Activated CD8-positive, alpha-beta memory T cell treated with anti-CD3 and anti-CD28 coated beads, Interleukin-2, amount 10 ng/mL, durations not matched to agents 7 days and 5 days (primary cell): ENCODE measurements around the gene LHPP. TPM values are rescaled to one million over a fixed set of nuclear protein-coding genes. Genes with fewer than 3 reads are reported as not detected.
A peak's percentile ranks its signal among the peaks of the same experiment; 100 is the strongest.

ENCODE experiments used
- ATAC-seq: fragments of 150-1000 bp; cut with Tn5 transposase; one replicate; pipeline ENCODE4 v1.10.0; 2021; ENCODE audit warnings: moderate library complexity
- CTCF ChIA-PET: fragments of 350-600 bp; sonication (Branson Sonifier 250); formaldehyde crosslinking; loops from one replicate; lab custom pipeline; 2021; ENCODE audit warnings: antibody characterized with exemption; lab: Charles Lee
- DNase-seq: peaks from one replicate; pipeline ENCODE4 v3.0.0-alpha.2; 2020
- H3K27ac Mint-ChIP-seq: one replicate; pipeline ENCODE4 v1.8.0; 2021; ENCODE audit warnings: mild to moderate bottlenecking, mixed read lengths
- H3K27me3 Mint-ChIP-seq: one replicate; pipeline ENCODE4 v1.8.0; 2021; ENCODE audit warnings: mixed read lengths
- H3K36me3 Mint-ChIP-seq: one replicate; pipeline ENCODE4 v1.8.0; 2021; ENCODE audit warnings: mild to moderate bottlenecking, mixed read lengths
- H3K4me1 Mint-ChIP-seq: one replicate; pipeline ENCODE4 v1.8.0; 2021; ENCODE audit warnings: mixed read lengths
- H3K4me3 Mint-ChIP-seq: one replicate; pipeline ENCODE4 v1.8.0; 2021; ENCODE audit warnings: mild to moderate bottlenecking, moderate library complexity, mixed read lengths
- H3K9me3 Mint-ChIP-seq: one replicate; pipeline ENCODE4 v1.8.0; 2022; ENCODE audit warnings: low read depth, mixed read lengths
- total RNA-seq, 2 experiments: library from RNA; stranded (reverse); gene quantifications; one replicate each; pipeline ENCODE4 v1.2.3, GENCODE V29; 2021

Gene LHPP
- total RNA-seq, 2 experiments from 2014 or later: 10.6 to 16.7 TPM

DNA sequence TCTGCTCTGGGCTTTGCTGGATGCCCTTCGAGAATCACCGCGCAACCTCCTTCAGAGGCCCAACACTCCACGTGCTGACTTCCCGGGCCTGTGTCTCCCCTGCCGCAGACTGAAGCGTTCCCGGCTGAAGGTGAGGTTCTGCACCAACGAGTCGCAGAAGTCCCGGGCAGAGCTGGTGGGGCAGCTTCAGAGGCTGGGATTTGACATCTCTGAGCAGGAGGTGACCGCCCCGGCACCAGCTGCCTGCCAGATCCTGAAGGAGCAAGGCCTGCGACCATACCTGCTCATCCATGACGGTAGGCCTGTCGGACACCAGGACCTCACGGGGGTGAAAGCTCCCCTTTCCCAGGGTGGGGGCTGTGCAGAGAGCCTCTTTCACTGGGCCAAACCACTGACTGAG lies 22.4 kb downstream of the LHPP start:
- Mint-ChIP-seq H3K4me3 (no peak overlapping the region), H3K36me3 (peaks cover 4% of the 10 kb centered on the region), H3K9me3 (peaks cover 2% of the 10 kb centered on the region), H3K4me1 (no peaks in the 10 kb centered on the region), H3K27me3 (no peaks in the 10 kb centered on the region), H3K27ac (no peak overlapping the region)
- CTCF ChIA-PET: no interaction called here
- ATAC-seq: no peak
- DNase-seq: no peak

- no peak for DNase-seq
- H3K36me3 Mint-ChIP-seq: peaks cover 4% of the 10 kb centered on the region
- H3K9me3 Mint-ChIP-seq: peaks cover 2% of the 10 kb centered on the region
- no peak overlapping the region for H3K27ac Mint-ChIP-seq
- CTCF ChIA-PET: no interaction called here
- H3K4me3 Mint-ChIP-seq: no peak overlapping the region
- H3K4me1 Mint-ChIP-seq: no peaks in the 10 kb centered on the region
- ATAC-seq: no peak
- no peaks in the 10 kb centered on the region for H3K27me3 Mint-ChIP-seq
Measured at GRCh38 chr10:124484661-124485060, 23.0 kb downstream of the LHPP start.

DNA sequence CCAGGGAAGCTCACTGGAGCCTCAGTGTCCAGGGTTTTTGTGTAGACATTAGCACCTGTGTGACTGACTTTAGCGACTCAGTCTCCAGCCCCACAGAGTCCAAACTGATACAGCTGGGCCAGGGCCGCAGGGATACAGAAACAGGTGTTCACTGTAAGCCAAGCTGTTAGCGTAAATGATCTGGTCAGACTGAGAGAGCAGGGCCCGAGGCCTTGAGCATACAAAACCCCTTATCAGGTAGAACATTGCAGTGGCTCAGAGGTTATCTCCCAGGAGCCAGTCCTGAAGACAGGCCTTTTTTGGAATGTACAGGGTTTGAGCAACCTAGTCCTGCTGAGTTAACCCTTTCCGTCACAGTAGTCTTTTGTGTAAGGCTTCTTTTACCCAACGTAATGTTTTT lies 25.0 kb downstream of the LHPP start:
- ATAC-seq: no peak
- CTCF ChIA-PET: no interaction called here
- Mint-ChIP-seq H3K27me3 (no peaks in the 10 kb centered on the region), H3K9me3 (peaks cover 2% of the 10 kb centered on the region), H3K27ac (no peak overlapping the region), H3K4me1 (no peaks in the 10 kb centered on the region), H3K4me3 (no peak overlapping the region), H3K36me3 (peaks cover 4% of the 10 kb centered on the region)
- no peak for DNase-seq

DNA sequence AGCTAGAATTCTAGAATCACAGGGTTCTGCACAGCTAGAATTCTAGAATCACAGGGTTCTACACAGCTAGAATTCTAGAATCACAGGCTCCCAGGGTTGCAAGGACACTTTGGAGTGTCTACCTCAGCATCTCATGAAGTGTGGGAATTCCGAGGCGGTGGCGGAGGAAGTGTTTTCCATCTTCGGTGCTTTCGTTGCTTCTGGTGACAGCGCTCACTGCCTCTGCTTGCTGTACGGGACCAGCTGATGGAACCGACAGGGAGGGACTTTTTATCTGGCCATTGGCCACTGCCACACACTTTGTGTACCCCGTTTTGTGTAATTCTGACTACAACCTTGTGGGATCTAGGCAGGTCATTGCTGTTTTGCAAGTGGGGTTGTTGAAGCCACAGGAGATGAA lies 29.5 kb downstream of the LHPP start:
- CTCF ChIA-PET: no interaction called here

DNA sequence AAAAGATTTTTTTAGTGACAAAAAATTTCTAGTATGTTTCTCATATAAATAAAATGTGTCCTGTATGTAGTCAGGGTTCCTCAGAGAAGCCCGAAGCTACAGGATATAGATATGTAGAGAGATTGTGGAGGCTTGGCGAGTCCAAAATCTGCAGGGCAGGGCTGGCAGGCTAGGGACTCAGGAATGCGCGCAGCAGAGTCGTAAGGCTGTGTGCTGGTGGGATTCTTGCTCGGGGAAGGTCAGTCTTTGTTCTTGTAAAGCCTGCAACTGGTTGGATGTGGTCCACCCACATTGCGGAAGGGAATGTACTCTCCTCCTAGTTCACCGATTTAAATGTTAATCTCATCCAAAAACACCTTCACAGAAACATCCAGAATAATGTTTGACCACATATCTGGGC lies 30.6 kb downstream of the LHPP start:
- DNase-seq (no peak), ATAC-seq (no peak)
- Mint-ChIP-seq H3K4me1 (peaks cover 7% of the 10 kb centered on the region), H3K27me3 (no peaks in the 10 kb centered on the region), H3K36me3 (peaks cover 1% of the 10 kb centered on the region), H3K4me3 (no peak overlapping the region), H3K9me3 (no peaks in the 10 kb centered on the region), H3K27ac (no peak overlapping the region)
- CTCF ChIA-PET: no interaction called here

More for the DNA sequence above, 29.5 kb downstream of the LHPP start:
- Mint-ChIP-seq H3K4me1 (peaks cover 7% of the 10 kb centered on the region), H3K9me3 (peaks cover 2% of the 10 kb centered on the region), H3K27me3 (no peaks in the 10 kb centered on the region), H3K4me3 (no peak overlapping the region), H3K36me3 (peaks cover 4% of the 10 kb centered on the region), H3K27ac (no peak overlapping the region)
- ATAC-seq (no peak), DNase-seq (no peak)

- H3K36me3 Mint-ChIP-seq: no peaks in the 10 kb centered on the region
- no peak overlapping the region for H3K4me3 Mint-ChIP-seq
- H3K4me1 Mint-ChIP-seq: peaks cover 7% of the 10 kb centered on the region
- no peak for ATAC-seq
- no peaks in the 10 kb centered on the region for H3K9me3 Mint-ChIP-seq
- CTCF ChIA-PET: no interaction called here
- no peaks in the 10 kb centered on the region for H3K27me3 Mint-ChIP-seq
- H3K27ac Mint-ChIP-seq: no peak overlapping the region
- DNase-seq: no peak
Measured at GRCh38 chr10:124493214-124493882, 31.7 kb downstream of the LHPP start.

DNA sequence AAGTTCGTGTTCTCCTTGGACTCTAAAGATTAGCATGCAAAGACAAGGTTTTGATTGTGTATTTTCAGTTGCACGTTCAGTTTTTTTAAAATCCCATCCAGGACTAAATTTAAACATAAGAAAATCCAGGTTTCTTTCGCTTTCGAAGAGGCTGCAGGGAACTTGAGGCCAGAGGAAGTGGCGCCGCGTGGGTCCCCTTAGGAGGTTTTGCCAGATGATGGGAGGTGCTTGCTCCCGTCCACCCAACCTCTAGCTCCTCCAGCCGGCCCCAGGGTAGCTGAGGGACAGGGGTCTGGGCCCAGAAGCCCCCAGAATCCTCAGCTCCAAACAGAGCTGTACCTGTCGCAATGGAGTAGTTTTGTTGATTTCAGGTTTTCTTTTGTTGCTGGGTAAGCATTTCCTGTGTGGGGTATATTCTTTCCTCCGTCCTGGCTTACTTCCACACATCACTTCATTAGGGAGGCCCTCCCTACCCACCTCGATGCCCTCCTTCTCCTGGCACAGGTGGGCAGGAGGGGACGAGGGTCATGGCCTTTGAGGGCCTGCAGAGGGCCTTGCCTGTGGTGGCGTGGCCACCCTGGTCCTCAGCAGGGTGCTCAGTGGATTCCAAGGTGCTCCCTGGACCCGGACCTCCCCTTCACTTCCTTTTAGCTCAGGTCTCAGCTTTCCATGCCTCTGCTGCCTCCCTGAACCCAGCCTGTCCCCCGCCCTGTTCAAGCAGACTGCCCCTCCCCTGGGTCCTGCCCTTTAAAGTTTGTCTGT lies 32.6 kb downstream of the LHPP start:
- H3K36me3 Mint-ChIP-seq: no peaks in the 10 kb centered on the region
- H3K27me3 Mint-ChIP-seq: no peaks in the 10 kb centered on the region
- ATAC-seq (no peak), DNase-seq (no peak)
- peak overlapping the region; percentile 2 for H3K4me3 Mint-ChIP-seq
- H3K27ac Mint-ChIP-seq: peak overlapping the region; percentile 72
- CTCF ChIA-PET: no interaction called here
- H3K9me3 Mint-ChIP-seq: no peaks in the 10 kb centered on the region
- H3K4me1 Mint-ChIP-seq: peaks cover 7% of the 10 kb centered on the region

GRCh38 chr10:124495162-124495561 lies 33.5 kb downstream of the LHPP start:
- Mint-ChIP-seq H3K27me3 (no peaks in the 10 kb centered on the region), H3K9me3 (no peaks in the 10 kb centered on the region), H3K36me3 (peaks cover 2% of the 10 kb centered on the region), H3K4me1 (peaks cover 9% of the 10 kb centered on the region), H3K4me3 (no peak overlapping the region), H3K27ac (no peak overlapping the region)
- no peak for ATAC-seq
- CTCF ChIA-PET: no interaction called here
- DNase-seq: no peak

DNA sequence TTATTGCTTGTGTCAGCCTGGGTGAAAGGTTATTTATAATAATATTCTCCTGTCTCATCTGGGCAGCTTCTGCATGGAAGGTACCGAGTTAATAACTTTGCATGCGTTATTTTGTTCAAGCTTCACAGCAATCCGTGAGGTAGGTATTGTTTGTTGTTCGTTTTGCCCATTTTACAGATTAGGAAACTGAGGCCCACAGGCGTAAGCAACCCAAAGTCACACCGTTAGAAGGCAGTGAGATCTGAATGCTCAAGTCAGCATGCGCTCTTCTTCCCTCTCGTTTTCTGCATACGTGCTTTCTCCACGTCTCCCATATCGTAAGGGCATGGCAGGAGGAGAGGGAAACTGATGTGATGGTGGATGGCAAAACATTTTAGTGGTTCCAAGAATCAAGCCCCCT lies 34.1 kb downstream of the LHPP start:
- Mint-ChIP-seq H3K27ac (no peak overlapping the region), H3K27me3 (no peaks in the 10 kb centered on the region), H3K4me3 (no peak overlapping the region), H3K36me3 (peaks cover 5% of the 10 kb centered on the region), H3K4me1 (peaks cover 11% of the 10 kb centered on the region), H3K9me3 (peaks cover 1% of the 10 kb centered on the region)
- CTCF ChIA-PET: no interaction called here
- no peak for ATAC-seq
- no peak for DNase-seq

DNA sequence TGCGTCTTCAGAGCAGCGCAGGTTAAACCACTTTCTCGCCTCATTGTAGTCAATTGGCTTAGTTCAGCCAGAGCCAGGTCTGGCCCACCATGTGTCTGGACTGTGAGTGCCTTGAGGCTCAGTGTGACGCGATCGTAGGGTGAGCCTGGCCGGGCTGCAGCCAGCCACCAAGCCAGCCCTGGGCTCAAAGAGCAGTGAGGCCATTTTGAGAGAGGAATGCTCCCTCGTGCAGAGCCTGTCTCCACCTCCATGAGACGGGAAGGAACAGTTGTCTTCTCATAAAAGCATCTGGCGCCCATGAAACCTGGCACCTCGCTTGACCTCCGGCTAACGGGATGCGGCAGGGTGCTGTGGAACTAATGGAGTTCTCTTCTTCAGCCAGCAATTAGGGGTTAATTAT lies 34.5 kb downstream of the LHPP start:
- H3K27me3 Mint-ChIP-seq: no peaks in the 10 kb centered on the region
- peaks cover 4% of the 10 kb centered on the region for H3K9me3 Mint-ChIP-seq
- peaks cover 10% of the 10 kb centered on the region for H3K36me3 Mint-ChIP-seq
- DNase-seq: no peak
- CTCF ChIA-PET: no interaction called here
- H3K4me3 Mint-ChIP-seq: no peak overlapping the region
- H3K27ac Mint-ChIP-seq: no peak overlapping the region
- ATAC-seq: no peak
- H3K4me1 Mint-ChIP-seq: peaks cover 14% of the 10 kb centered on the region

DNA sequence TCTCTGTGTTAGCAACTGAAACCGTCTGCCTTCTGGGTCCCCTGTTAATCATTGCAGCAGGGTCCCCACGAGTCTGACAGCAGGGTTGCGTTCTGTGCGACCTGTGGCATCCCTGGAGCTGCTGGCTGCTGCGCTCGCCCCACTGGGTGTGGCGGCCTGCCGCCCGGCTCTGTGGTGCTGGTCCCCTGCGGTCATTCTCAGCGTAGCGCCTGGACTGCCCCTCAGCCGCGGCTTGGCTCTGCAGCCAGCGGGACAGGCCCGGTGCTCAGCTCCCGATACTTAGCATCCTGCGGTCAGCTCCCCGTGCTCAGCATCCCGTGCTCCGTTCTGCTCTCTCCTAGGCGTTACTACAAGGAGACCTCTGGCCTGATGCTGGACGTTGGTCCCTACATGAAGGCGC lies 35.0 kb downstream of the LHPP start:
- Mint-ChIP-seq H3K27ac (no peak overlapping the region), H3K4me1 (peaks cover 14% of the 10 kb centered on the region), H3K4me3 (no peak overlapping the region), H3K27me3 (no peaks in the 10 kb centered on the region), H3K9me3 (peaks cover 4% of the 10 kb centered on the region), H3K36me3 (peaks cover 10% of the 10 kb centered on the region)
- CTCF ChIA-PET: no interaction called here
- ATAC-seq: no peak
- no peak for DNase-seq

GRCh38 chr10:124497196-124497881 lies 35.7 kb downstream of the LHPP start:
- no peak overlapping the region for H3K27ac Mint-ChIP-seq
- ATAC-seq: no peak
- no peak overlapping the region for H3K4me3 Mint-ChIP-seq
- H3K27me3 Mint-ChIP-seq: no peaks in the 10 kb centered on the region
- no peak for DNase-seq
- peaks cover 15% of the 10 kb centered on the region for H3K4me1 Mint-ChIP-seq
- peaks cover 12% of the 10 kb centered on the region for H3K36me3 Mint-ChIP-seq
- H3K9me3 Mint-ChIP-seq: peaks cover 4% of the 10 kb centered on the region
- CTCF ChIA-PET: interaction anchor here (0.5 kb wide), 1 partner anchor 330 kb away, joined by 3 read pairs; no protein-coding TSS in a partner anchor

DNA sequence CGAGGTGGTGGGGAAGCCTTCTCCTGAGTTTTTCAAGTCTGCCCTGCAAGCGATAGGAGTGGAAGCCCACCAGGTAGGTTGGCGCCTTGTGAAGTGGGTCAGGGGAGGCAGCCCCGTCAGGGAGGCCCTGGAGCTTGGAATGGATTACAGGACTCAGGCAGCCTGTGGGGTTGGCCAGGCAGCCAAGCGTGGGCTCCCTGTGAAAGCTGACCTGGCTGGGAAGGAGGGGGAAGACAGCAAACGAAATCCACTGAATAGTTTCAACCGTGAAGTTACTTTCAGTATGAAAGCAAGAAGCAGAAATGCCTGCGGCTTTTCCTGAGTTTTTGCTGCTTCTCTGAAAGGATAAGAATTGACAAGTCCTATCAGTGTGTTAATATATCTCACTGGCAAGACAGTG lies 36.4 kb downstream of the LHPP start:
- Mint-ChIP-seq H3K27ac (no peak overlapping the region), H3K36me3 (peaks cover 12% of the 10 kb centered on the region), H3K9me3 (peaks cover 4% of the 10 kb centered on the region), H3K27me3 (no peaks in the 10 kb centered on the region), H3K4me3 (no peak overlapping the region), H3K4me1 (peaks cover 15% of the 10 kb centered on the region)
- ATAC-seq: no peak
- DNase-seq: no peak
- CTCF ChIA-PET: interaction anchor here (0.5 kb wide), 1 partner anchor 329 kb away, joined by 3 read pairs; no protein-coding TSS in a partner anchor
